SIG-M5 (cell line): ENCODE measurements around the gene SERPINE2.

Experiments used
- DNase-seq: peaks from one replicate; lab custom pipeline; 2025; lab: John Stamatoyannopoulos, UW

The SERPINE2 gene, protein sequence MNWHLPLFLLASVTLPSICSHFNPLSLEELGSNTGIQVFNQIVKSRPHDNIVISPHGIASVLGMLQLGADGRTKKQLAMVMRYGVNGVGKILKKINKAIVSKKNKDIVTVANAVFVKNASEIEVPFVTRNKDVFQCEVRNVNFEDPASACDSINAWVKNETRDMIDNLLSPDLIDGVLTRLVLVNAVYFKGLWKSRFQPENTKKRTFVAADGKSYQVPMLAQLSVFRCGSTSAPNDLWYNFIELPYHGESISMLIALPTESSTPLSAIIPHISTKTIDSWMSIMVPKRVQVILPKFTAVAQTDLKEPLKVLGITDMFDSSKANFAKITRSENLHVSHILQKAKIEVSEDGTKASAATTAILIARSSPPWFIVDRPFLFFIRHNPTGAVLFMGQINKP

DNA sequence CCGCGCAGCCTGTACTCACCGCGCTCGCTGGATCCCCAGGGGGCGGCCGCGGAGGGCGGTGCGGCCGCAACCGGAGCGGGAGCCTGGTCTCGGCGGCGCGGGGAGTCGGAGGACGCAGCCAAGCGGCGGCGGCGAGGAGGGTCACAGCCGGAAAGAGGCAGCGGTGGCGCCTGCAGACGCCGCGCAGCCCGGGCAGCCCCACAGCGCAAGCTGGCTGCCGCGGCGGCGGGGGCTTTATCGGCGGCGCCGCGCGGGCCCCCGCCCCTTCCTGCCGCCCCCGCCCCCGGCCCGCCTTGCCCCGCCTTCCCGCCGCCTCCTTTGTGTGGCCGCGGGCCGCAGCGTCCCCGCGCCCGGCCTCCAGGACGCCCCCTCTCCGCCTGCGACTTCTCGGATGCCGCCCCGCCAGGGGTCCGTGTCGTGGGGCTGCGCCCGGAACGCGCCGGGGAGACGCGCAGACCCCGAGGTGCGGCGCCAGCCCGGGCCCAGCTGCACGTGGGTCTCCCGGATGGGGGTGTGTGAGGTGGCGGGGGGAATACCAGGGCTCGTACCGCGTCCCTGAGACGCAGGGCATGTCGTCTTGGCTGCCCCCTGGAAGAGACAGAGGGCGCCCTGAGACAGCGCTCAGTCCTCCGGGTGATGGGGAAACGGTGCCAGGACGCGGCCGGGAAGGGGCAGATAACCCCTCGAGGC, at the start of gene SERPINE2:
SERPINE2 (minus strand) TSS at position 207 of the 690 bp plus-strand sequence. CDS start 37,386 bp downstream, outside the sequence.
- no peak for DNase-seq

DNA sequence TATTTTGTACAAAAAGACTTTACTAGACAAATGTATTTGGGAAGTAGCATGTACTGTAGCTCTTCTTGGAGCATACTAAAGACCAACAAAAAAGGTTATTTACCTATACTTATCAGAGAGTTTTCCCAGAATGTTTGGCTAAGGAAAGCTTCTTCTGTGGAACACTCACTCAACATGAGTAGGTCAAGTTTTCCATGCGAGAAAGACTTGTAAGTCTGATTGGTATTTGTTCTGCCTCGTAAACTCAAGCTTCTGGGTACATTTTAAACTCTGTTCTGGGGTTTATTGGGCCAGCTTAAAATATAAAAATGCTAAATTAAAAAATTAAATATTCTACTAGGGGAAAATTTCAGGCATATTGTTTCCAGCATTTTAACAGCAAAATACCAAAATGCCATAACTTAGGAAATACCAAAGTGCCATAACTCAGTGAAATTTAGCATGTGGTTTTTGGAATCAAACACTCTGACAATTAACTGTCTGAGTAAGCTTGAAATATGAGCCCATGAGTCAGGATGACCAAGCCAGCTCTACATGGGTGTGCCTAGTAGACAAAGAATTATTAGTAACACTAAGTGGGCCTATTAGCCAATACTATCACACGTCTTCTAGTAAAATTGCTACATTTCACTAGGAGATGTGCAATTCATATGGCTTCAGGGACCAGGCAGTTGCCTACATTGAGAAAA, 47.3 kb upstream of the SERPINE2 start:
- DNase-seq = no peak

DNA sequence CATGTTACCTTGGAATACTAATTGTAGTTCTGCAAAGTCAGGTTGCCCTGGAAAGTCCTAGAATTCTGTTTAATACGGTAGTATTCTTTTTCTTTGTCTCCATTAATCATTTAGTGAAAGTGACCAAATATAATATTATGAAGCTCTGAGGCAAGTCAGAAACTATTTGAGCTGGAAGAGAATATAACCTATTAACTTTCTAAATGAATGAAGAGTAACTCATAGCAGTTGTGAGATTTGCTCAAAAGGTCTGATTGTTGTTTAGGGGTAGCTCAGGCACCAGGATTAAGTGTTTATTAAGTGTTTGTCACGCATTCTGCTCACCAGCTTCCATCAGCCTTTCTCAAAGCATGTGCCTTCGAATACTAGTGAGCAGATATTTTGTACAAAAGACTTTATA, 46.7 kb upstream of the SERPINE2 start:
- DNase-seq = no peak

DNA sequence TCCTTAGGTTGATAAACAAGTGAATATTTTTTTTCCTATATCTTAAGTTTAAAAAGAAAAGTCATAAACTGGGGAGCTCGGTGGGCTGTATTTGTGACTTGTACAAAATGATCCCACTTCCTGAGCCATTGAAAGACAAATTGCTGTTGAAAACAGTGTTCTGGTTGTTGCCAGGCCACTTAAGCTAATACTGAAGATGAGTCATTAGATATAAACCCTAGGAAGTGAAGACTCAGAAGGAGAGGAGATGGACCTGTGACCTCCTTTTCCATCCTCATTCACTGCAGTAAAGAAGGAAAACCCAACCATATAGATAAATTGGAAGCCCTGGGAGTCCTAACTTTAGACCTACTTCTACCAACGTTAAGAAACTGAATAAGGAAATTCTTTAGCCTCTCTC, 46.2 kb upstream of the SERPINE2 start:
- no peak for DNase-seq

DNA sequence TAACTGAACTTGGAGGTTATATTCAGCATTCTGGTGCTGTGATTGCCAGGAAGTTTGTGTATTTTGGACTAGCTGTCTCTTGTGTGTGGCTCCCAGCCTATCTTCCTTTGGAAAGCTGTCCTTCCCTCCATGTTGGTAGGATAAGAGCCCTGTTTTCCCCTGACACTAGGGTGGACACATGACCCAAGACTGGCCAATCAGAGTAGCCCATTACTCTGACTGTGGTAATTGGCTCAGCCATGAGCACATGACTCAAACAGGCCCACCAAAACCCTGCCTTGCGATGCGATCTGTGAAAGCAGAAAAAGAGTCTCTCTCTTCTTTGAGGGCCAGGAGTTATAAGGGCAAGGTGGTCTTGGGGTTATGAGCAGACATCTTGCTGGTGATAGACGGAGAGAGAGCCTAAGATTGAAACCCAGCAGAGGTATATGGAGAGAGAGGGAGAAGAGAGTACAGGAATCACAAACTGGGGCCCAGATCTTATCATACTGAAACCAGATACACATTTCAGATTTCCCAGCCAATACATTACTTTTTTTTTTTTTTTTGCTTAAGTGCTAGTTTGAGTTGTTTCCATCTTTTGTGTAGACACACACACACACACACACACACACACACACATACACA, 45.3 kb upstream of the SERPINE2 start:
- DNase-seq = no peak

DNA sequence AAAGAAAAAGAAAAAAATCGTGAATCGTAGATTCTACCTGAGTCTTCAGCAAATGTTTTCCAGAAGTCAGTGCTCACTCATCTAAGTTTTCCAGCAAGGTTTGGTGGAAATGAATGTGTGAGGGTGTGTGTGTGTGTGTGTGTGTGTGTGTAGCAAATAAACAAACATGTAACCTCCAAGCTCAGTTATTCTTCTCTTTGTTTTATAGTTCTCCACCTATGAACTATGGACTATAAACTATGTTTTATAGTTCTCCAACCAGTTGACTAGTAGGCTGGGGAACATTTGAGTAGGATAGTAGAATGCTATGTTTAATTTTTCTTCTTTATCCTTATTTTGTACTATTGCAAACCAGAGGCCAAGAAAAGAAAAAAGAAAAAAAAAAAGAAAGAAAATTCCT, 44.6 kb upstream of the SERPINE2 start:
- DNase-seq = no peak

DNA sequence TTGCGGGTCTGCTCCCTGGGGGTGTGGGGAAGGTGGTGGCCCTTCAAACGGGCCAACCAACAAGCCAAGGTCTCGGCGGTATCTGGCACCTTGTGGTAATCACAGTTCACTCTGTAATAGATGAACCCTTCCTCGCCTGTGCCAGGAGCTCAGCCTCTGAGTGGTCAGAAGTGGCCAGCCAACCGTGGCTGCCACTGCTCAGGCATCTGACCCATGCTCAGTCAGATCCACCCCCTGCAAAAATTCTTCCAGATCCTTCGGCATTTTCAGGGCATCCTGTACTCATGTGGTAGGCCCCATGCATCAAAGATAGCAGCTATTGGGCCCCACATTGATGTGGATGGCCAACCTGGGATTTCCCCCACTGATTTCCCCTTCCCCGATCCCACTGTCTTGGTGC, 39.6 kb upstream of the SERPINE2 start:
- no peak for DNase-seq

DNA sequence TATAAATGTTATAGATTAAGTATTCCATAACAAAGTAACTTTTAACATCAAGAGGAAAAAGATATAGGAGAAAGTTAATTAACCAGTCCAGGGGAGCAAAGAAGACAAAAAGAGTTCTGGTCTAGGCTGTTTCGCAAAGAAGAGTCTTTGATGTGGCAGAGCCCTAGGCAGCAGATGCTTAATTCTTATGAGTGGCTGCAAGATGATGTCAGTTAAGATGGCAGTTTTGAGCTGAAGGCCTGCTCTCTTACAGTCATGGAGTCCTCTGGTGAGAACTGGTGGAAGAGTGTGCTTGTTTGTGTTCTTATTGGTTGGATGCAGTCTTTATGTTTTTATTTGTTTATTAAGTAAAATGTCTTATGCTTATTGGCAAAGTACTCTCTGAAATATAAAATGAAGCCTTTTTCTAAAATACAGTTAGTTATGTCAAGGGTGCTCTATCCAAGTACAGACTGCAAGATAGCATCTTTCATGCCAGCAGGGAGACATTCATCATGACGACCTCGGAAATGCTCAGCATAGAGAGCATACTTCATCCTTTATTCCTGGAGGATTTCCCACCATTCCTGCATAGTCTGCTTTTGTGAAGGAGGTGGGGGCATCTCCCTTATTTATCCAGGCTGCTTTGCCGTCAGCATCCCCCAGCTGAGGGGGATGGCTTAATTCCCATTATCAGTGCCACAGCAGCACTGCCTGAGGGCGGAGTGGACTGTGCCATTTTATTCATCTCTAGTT, 38.9 kb upstream of the SERPINE2 start:
- DNase-seq = no peak

DNA sequence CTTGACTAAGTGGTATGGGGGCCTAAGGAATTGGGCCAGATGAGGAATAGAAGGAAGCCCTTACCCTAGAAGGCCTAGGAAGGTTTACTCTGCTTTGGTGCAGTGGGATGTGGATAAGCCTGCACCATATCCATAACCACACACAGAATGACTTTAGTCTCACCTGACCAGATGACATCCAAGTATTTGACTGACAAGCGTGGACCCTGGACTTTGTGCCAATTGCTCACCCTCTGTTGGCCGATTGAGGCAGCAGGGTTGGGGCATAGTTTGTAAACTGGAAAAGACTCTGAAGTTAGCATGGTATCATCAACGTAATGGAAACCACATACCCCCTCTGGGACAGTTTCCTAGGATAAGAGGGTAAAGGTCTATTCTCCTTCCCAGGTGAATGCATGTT, 36.5 kb upstream of the SERPINE2 start:
- DNase-seq = no peak

DNA sequence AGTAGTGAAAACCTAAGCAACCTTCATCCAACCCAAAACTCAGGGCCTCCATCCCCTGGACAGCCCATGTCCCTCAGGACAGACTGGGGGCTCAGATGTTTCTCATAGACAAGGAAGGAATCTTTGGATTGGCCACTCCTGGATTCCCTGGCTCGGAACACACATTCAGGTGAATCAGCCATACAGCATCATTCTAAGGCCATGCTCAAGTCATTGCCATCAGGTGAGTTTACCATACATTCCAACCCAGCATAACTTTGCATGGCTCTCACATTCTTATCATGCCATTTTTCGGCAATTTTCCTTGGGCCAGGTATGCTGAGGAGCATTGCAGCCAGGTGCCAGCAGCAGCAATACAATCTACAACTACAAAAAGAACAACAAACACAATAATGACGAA, 34.6 kb upstream of the SERPINE2 start:
- no peak for DNase-seq

DNA sequence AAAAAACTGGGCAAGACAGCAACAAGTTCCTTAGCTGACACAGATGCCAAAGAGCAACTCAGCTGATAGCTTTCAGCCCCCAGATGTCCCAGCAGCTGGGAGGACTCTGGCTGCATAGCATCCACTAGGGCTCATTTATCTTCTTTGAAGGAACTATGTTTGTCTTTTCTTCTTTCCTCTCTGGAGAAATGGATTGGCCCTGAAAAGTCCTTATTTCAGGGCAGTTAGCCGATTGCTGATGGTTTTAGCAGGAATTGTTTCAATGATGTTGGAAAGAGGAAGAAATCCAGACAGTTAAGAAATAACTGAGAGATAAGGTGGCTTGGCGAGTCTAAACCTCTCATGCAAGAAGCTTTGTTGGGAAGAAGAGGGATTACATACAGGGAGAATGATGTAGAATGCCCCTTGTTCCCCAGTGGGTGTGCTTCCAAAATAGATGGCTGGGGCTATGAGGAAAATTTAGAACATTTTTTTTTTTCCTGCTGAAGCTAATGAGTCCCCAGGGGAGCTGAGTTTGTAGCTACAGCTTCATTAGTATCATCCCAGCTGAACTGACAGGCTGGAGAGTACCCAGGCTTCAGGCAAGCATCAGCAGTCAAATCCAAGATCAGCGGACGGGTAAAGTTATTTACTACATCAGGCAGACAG, 33.6 kb upstream of the SERPINE2 start:
- DNase-seq = no peak

DNA sequence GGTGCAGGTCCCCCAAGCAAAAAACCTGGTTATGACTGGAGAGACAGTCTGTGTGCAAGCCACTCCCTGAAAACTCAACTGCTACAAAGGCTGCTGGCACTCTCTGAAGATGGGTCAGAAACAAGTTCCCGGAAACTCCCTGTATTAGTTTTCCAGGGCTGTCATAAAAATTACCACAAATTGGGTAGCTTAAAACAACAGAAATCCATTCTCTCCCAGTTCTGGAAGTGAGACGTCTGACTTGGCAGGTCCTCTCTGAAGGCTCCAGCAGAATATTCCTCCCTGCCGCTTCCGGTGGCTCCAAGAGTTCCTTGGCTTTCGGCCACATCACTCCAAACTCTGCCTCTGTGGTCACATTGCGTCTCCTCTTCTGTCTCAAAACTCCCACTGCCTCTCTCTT, 30.1 kb upstream of the SERPINE2 start:
- no peak for DNase-seq

DNA sequence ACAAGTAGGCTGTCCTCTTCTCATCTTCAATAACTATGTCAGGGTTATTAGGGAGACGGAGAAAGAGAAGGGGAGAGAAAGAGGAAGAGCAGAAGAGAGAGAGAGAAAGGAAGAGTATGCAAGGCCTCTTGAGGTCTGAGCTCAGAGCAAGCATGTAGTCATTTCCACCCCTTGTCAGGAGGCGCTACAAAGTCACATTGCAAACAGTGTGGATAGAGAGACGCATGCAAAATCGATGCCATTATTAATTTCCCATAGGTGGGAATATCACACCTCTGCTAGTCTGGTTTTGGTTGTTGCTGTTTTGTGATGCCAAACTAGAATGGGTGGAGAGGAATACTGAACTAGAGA, 24.2 kb upstream of the SERPINE2 start:
- no peak for DNase-seq

DNA sequence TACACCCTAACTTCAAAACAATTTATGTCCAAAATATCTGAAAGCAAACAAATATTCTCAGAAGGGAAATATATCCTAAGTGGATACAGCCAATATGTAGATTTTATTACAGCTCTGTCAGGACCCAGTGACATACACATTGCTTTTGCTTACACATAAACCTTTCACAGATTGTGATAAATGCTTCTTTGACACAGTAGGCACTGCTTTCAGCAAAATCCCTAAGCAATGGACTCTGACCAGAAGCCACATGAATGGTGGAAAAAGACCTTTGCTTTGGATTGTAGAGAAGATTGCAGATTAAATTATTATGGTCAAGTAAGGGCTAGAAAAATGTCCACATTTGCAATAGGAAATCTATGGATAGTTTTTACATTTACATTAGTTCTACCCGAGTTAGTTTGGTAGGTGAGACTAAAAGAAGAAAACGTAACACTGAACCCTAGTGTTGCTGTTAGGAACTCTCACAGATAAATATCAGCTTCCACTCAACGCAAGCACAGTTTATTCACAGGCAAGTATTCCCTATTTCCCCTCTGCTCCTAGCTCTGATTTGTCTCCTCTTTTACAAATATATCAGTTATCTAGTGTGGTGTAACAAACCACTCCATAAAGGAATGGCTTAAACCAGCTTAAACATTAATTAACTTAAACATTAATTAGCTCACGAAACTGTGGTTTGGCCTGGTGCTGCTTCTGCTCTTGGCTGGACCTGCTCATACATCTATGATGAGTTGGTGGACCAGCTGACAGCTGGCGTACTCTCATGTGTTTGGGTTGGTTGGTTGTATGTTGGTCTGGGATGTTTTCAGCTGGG, 23.6 kb upstream of the SERPINE2 start:
- no peak for DNase-seq

DNA sequence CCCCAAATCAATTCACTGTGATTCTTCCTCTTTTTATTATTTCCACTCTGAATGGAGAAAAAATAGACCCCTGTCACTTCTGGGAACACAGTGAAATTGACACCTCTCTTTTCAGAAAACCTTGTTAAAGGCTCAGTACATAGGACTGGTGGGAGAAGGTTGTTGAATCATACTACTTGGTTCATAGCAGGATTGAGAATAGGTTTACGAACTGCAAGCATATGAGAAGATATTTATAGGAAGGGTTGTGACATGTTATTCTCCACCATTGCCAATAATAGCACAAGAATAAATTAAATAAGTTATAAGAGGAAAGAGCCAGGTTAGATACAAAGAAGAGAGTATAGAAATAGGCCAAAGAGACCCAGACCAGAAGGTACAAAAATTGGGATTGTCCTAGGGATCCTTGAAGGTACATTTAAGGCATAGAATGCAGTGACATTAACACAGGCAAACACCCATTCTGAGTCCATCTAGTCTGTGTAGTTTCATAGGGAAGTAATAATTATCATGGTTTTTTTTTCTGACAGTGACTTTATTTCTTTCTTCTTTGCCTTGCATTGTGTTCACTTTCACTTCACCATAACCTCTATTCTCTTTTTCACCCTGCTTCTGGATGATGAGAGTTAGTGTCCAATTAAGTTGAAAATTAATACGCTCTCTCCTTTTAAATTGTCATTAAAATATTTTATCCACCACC, 21.8 kb upstream of the SERPINE2 start:
- DNase-seq = no peak

DNA sequence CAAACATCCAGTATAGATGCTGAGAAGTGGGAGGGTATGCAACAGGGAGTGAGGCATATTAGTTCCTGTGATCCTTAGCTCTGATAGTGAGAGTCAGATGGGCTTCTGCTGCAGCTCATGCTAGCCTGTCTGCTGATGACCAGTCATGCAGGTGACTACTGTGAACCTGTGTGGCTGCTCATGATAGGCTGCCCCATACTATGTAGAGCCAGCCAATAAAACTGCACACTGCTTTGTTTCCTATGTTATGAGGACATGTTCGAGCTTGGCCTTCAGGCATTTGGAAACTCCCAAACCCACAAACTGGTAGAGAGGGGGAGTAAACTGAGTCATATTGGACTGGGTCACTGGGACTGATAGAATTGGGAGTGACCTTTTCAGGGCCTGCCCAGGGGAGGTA, 20.1 kb upstream of the SERPINE2 start:
- DNase-seq = no peak

DNA sequence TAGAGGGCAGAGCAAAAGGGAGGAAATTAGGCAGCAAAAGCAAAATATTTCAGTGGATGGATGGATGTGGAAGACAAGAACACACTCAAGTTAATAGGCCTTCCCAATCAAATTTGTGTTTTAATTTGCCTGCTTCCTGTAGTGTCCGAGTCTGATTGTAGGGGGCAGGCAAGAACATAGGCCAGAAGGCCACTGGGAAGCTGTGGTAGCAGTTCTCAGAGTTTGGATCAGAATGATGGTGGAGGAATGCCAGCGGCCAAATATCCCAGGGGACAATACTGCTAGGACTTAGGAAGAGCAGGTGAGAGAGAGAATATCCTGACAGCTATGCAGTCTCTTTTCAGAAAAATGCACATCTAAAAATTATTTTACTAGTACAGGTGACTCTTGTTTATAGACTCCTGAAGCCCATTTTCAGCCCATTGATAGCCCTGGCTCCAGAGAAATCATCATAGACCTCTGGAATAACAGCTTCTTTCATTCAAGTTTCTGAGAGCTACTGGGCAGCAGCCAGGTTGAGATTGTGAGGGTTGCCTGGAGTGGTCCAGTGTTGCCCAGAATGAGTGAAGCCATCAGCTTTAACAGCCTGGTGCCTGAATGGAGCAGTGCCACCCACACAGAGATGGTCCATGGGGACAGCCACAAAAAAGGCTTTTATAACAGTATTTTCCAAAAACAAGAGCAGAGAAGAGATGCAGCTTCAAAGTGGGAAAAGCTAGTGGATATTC, 19.1 kb upstream of the SERPINE2 start:
- no peak for DNase-seq

DNA sequence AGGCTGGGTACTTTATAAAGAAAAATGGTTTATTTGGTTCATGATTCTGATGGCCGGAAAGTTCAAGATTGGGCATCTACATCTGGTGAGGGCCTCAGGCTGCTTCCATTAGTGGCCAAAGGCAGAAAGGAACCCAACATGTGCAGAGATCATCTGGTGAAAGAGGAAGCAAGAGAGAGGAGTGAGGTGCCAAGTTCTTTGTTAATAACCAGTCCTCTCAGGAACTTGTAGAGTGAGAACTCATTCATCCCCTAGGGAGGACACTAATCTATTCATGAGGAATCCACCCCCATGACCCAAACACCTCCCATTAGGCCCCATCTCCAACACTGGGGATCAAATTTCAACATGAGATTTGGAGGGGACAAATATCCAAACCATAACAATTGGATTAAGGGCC, 17.8 kb upstream of the SERPINE2 start:
- DNase-seq = no peak

DNA sequence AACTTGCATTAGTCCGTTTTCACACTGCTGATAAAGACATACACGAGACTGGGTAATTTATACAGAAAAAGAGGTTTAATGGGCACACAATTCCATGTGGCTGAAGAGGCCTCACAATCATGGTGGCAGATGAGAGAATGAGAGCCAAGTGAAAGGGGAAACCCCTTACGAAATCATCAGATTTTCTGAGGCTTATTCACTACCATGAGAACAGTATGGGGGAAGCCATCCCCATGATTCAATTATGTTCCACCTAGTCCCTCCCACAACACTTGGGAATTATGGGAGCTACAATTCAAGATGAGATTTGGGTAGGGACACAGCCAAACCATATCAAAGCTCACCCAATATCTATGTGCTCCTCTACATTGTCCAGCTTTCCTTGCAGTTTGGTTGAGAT, 16.0 kb upstream of the SERPINE2 start:
- no peak for DNase-seq
